Measurements from ENCODE around the gene COL4A3. TPM values are rescaled to one million over a fixed set of nuclear protein-coding genes. Genes with fewer than 3 reads are reported as not detected.
A peak's percentile ranks its signal among the peaks of the same experiment; 100 is the strongest.

The COL4A3 gene
- polyA plus RNA-seq, 6 donors from 2014 or later: 0.07 to 0.77 (median 0.23) TPM; not detected in 1

- peaks cover 0 to 8% of the 10 kb centered on the region in 2 donors for H3K36me3 Mint-ChIP-seq
- no peak overlapping the region for H3K27ac Mint-ChIP-seq
- DNase-seq (no peak), ATAC-seq (ENCODE audit: low read depth in 2 of 2) (no peak)
- no peaks in the 10 kb centered on the region for H3K27me3 Mint-ChIP-seq
- no peaks in the 10 kb centered on the region for H3K4me1 Mint-ChIP-seq
- H3K9me3 Mint-ChIP-seq: peaks cover 0 to 1% (median 0%) of the 10 kb centered on the region in 7 donors
- no peak overlapping the region for H3K4me3 Mint-ChIP-seq
These were observed 131.4 kb downstream of the COL4A3 start for GRCh38 chr2:227295806-227296205.

DNA sequence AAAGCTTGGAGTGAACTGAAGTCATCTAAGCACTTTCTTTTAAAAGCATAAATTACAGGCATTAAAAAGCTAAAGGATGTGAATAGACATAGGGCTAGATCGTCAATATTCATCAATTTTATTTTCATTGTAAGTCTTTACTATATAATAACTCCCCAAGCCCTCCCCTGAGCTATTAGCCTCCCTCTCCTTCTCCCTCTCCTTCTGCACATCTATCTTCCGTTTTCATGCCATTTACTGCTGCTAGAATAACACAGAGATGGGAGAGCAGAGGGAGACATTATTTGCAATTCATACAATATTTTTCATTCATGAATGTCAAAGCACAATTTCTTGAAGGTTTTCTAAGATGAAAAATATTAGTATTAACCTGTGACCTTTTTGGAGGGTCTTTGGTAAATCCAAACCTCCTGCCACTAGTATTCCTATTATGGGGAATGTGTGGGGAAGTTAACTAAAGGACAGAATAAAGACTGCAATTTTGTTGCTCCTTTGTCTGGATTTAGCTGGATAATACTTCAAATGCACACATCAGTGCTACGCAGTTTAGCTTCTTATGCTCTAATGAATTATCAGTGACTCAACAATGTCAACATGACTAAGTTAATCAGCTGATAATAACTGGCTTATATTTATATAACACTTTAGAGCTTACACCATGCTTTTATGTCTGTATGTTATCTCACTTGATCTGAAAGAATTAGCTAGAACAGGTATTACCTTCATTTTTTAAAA is 132.4 kb downstream of the COL4A3 start:
- Mint-ChIP-seq H3K36me3 (peaks cover 0 to 13% of the 10 kb centered on the region in 2 donors), H3K27me3 (no peaks in the 10 kb centered on the region), H3K4me1 (no peaks in the 10 kb centered on the region), H3K9me3 (peaks cover 0 to 1% (median 0%) of the 10 kb centered on the region in 7 donors), H3K27ac (no peak overlapping the region), H3K4me3 (no peak overlapping the region)
- DNase-seq (no peak), ATAC-seq (ENCODE audit: low read depth in 2 of 2) (no peak)

DNA sequence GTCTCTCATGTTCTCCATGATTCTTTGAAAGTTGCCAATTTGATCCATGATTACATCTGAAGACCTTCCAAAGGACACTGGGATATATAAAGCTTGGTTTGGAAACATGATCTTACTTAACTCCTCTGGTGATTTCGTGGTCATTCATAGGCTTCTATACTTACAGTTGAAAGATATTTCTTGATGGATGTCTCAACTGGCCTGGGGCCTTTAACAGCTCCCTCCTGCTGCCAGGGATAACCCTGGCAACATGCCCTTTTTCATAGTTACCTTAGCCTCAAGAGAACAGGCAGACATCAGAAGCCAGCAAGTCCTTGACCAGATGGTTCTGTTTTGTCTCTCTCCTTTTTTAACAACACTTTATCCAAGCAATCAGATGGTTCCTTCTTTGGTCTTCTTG is 137.1 kb downstream of the COL4A3 start:
- Mint-ChIP-seq H3K27ac (no peak overlapping the region), H3K4me3 (no peak overlapping the region), H3K27me3 (no peaks in the 10 kb centered on the region), H3K9me3 (peaks cover 0 to 1% (median 0%) of the 10 kb centered on the region in 7 donors), H3K4me1 (no peaks in the 10 kb centered on the region), H3K36me3 (peaks cover 0 to 18% of the 10 kb centered on the region in 2 donors)
- ATAC-seq (ENCODE audit: low read depth in 2 of 2) (no peak), DNase-seq (no peak)

DNA sequence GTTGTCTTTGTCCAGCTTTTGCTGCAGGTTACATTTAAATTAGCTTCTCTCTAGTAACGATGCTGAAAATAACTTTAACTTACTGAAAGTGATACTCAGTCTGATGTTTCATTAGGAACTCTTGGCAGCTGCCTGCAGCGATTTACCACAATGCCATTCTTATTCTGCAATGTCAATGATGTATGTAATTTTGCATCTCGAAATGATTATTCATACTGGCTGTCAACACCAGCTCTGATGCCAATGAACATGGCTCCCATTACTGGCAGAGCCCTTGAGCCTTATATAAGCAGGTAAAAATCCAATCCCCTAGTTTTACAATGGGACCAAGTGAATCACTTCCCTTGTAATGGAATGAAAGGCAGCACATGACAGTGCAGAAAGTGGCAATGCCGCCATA is 144.4 kb downstream of the COL4A3 start:
- no peak overlapping the region for H3K27ac Mint-ChIP-seq
- DNase-seq (no peak), ATAC-seq (ENCODE audit: low read depth in 2 of 2) (no peak)
- no peak overlapping the region for H3K4me3 Mint-ChIP-seq
- H3K27me3 Mint-ChIP-seq: no peaks in the 10 kb centered on the region
- H3K9me3 Mint-ChIP-seq: no peaks in the 10 kb centered on the region
- H3K36me3 Mint-ChIP-seq: peaks cover 0 to 5% of the 10 kb centered on the region in 2 donors
- H3K4me1 Mint-ChIP-seq: no peaks in the 10 kb centered on the region

DNA sequence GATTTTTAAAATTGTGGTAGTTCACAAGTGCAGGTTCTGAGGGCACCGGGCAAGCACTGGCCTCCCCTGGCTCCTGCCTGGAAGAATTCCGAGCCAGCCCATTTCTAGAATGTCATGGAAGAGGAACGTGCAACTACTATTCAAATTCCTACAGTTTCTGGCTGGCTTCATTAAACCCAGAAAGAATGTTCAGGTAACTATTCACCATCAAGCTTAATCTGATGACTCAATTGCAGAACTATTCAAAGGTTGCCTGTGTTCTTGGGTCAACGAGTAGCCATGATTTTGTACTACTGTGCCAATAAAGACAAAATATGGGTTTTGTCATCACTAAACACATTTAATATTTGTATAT is 146.3 kb downstream of the COL4A3 start:
- Mint-ChIP-seq H3K9me3 (no peaks in the 10 kb centered on the region), H3K4me3 (peak overlapping the region in 1 of 8 donors; percentile 18), H3K4me1 (no peaks in the 10 kb centered on the region), H3K36me3 (no peaks in the 10 kb centered on the region), H3K27ac (no peak overlapping the region), H3K27me3 (no peaks in the 10 kb centered on the region)
- DNase-seq (no peak), ATAC-seq (ENCODE audit: low read depth in 2 of 2) (no peak)

DNA sequence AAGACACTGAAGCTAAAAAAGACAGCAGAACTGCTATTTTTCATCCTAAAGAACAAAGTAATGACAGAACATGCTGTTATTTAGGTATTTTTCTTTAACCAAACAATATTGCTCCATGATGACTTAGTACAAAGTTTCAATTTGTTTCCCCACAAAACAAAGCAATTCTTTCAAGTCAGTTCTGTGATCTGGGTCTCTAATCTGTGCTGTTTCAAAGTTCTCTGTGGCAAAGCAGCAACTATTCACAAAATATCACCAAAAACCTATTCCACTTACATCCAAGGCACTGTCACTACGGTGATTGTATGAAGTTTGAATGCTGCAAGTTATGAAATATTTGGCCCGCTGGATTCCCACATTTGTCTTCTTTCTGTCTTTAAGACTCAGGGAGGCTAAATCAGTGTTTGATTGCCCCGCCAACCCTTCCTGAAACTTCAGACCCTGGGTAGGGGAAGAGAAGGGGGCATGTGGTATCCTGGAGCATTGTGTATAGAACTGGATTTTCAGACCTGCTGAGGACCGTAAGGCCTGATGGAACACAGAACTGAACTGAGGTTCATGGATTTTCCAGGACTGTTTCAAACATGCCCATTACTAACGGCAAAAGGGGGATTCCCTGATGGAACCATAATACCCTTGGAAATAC is 147.6 kb downstream of the COL4A3 start:
- Mint-ChIP-seq H3K27ac (no peak overlapping the region), H3K4me3 (no peak overlapping the region), H3K4me1 (no peaks in the 10 kb centered on the region), H3K9me3 (peaks cover 0 to under 1% (median 0%) of the 10 kb centered on the region in 7 donors), H3K27me3 (peaks cover 0 to 5% (median 2%) of the 10 kb centered on the region in 3 donors), H3K36me3 (peaks cover 2 to 3% of the 10 kb centered on the region in 2 donors)
- ATAC-seq (ENCODE audit: low read depth in 2 of 2) (no peak), DNase-seq (no peak)

DNA sequence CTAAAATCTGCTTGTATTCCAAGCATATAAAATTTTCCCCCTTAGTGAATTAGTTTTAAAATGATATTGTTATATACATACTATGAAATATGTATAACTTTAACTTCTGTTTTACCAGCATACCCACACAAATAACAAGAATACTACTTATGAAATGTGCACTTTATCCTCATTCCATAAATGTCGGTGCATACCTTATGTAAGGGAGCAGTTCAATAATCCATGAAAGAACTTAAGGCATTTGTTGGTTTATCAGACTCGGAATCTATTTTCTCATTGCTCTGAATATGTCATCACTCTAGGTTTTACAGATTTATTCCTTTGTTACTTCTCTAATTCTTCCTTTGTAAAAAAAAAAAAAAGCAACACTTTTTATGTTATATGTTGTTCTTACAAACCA is 148.2 kb downstream of the COL4A3 start:
- peaks cover 0 to 4% (median under 1%) of the 10 kb centered on the region in 7 donors for H3K9me3 Mint-ChIP-seq
- ATAC-seq (ENCODE audit: low read depth in 2 of 2): no peak
- peaks cover 8 to 9% of the 10 kb centered on the region in 2 donors for H3K36me3 Mint-ChIP-seq
- no peaks in the 10 kb centered on the region for H3K4me1 Mint-ChIP-seq
- H3K27ac Mint-ChIP-seq: no peak overlapping the region
- H3K27me3 Mint-ChIP-seq: peaks cover 0 to 11% (median 5%) of the 10 kb centered on the region in 3 donors
- no peak for DNase-seq
- no peak overlapping the region for H3K4me3 Mint-ChIP-seq

GRCh38 chr2:227313310-227313709 is 148.9 kb downstream of the COL4A3 start:
- Mint-ChIP-seq H3K4me1 (no peaks in the 10 kb centered on the region), H3K4me3 (no peak overlapping the region), H3K27me3 (peaks cover 0 to 12% (median 5%) of the 10 kb centered on the region in 3 donors)

DNA sequence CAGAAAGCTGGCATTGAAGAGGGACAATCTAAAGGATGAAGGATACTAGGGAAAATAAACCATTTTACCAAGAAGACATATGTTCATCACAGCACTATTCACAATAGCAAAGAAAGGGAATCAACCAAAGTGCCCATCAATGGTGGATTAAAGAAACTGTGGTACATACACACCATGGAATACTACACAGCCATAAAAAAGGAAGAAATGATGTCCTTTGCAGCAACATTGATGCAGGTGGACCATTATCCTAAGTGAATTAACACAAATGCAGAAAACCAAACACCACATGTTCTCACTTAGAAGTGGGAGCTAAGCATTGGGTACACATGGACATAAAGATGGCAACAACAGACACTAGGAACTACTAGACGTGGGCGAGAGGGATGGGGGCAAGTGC is 153.4 kb downstream of the COL4A3 start:
- H3K9me3 Mint-ChIP-seq: peaks cover 0 to 12% (median 3%) of the 10 kb centered on the region in 7 donors
- DNase-seq: no peak
- ATAC-seq (ENCODE audit: low read depth in 2 of 2): no peak
- no peak overlapping the region for H3K27ac Mint-ChIP-seq
- H3K27me3 Mint-ChIP-seq: peaks cover 10 to 18% (median 17%) of the 10 kb centered on the region in 3 donors
- H3K4me1 Mint-ChIP-seq: no peaks in the 10 kb centered on the region
- peak overlapping the region in 1 of 8 donors; percentile 46 for H3K4me3 Mint-ChIP-seq
- H3K36me3 Mint-ChIP-seq: peaks cover 10 to 11% of the 10 kb centered on the region in 2 donors

More at GRCh38 chr2:227313310-227313709, 148.9 kb downstream of the COL4A3 start:
- peaks cover 0 to 7% (median 2%) of the 10 kb centered on the region in 7 donors for H3K9me3 Mint-ChIP-seq
- DNase-seq (no peak), ATAC-seq (ENCODE audit: low read depth in 2 of 2) (no peak)
- peaks cover 10 to 11% of the 10 kb centered on the region in 2 donors for H3K36me3 Mint-ChIP-seq
- no peak overlapping the region for H3K27ac Mint-ChIP-seq

- H3K4me3 Mint-ChIP-seq: no peak overlapping the region
- peaks cover 0 to 12% (median 3%) of the 10 kb centered on the region in 7 donors for H3K9me3 Mint-ChIP-seq
- DNase-seq (no peak), ATAC-seq (ENCODE audit: low read depth in 2 of 2) (no peak)
- H3K36me3 Mint-ChIP-seq: peaks cover 10 to 11% of the 10 kb centered on the region in 2 donors
- H3K27ac Mint-ChIP-seq: no peak overlapping the region
- H3K27me3 Mint-ChIP-seq: peaks cover 10 to 21% (median 21%) of the 10 kb centered on the region in 3 donors
- H3K4me1 Mint-ChIP-seq: peaks cover 0 to 11% (median 5%) of the 10 kb centered on the region in 3 donors
These were observed 156.1 kb downstream of the COL4A3 start for GRCh38 chr2:227320305-227321094.

GRCh38 chr2:227322530-227323205 is 158.2 kb downstream of the COL4A3 start:
- H3K27me3 Mint-ChIP-seq: peaks cover 9 to 15% (median 10%) of the 10 kb centered on the region in 3 donors
- H3K4me3 Mint-ChIP-seq: peak overlapping the region in 4 of 8 donors; percentile 4 to 80 (median 52)
- H3K36me3 Mint-ChIP-seq: peaks cover 0 to 3% of the 10 kb centered on the region in 2 donors
- H3K9me3 Mint-ChIP-seq: peaks cover 0 to 7% (median 2%) of the 10 kb centered on the region in 7 donors
- ATAC-seq (ENCODE audit: low read depth in 2 of 2): no peak
- no peak for DNase-seq
- peak overlapping the region in 1 of 6 donors; percentile 40 for H3K27ac Mint-ChIP-seq
- H3K4me1 Mint-ChIP-seq: peaks cover 13 to 27% (median 25%) of the 10 kb centered on the region in 3 donors

DNA sequence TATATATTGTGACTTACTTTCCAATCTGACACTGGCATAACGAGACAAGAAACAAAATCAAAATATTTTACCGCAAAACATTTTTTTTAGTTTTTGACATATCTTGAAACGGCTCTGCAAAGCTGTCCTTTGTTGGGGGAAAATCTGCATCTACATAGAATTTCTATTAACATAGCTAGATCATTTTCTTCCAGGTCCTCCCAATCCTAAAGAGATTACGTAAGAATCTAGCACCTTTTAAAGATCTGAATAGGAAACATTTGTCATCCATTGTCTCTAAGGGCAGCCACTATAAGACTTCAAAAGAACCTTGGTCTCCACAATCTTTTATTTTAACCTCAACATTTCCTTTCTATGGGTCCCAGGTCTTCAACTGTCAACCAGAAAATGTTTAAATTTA is 159.4 kb downstream of the COL4A3 start:
- Mint-ChIP-seq H3K36me3 (no peaks in the 10 kb centered on the region), H3K27ac (peak overlapping the region in 4 of 6 donors; percentile 60 to 95 (median 91)), H3K27me3 (peaks cover 9 to 15% (median 10%) of the 10 kb centered on the region in 3 donors), H3K4me3 (peak overlapping the region in 6 of 8 donors; percentile 32 to 97 (median 96)), H3K9me3 (peaks cover 0 to 6% (median 1%) of the 10 kb centered on the region in 7 donors), H3K4me1 (peaks cover 15 to 33% (median 33%) of the 10 kb centered on the region in 3 donors)
- ATAC-seq (ENCODE audit: low read depth in 2 of 2): no peak
- DNase-seq: no peak

DNA sequence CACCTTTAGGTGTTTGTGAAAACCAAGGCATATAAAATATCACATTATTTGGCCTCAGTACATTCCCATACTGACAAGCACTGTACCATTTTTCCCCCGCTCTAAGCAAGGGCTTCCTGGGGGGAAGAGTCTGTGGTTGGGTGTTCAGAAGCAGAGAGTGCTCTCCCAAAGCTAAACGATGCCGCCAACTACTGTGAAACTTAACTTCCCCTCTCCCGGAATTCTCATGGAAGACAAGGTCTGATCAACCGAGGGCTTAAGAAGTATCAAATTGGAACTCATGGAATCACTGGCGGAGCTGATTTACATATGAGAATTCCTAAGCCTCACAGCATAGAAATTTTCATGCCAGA is 160.2 kb downstream of the COL4A3 start:
- Mint-ChIP-seq H3K4me3 (peak overlapping the region; percentile 92 to 98 (median 96)), H3K27ac (peak overlapping the region; percentile 30 to 95 (median 88)), H3K36me3 (no peaks in the 10 kb centered on the region), H3K27me3 (peaks cover 8 to 15% (median 9%) of the 10 kb centered on the region in 3 donors), H3K4me1 (peaks cover 15 to 34% (median 33%) of the 10 kb centered on the region in 3 donors), H3K9me3 (peaks cover 0 to 6% (median under 1%) of the 10 kb centered on the region in 7 donors)
- DNase-seq (no peak), ATAC-seq (ENCODE audit: low read depth in 2 of 2) (no peak)

All from naive B cell (primary cell).